GM19452 (cell line): ENCODE results near the gene CHEK1.

Source experiments
- ATAC-seq: cut with Tn5 transposase; IDR thresholded peaks from one replicate; pipeline ENCODE4 v1.9.1; 2021; ENCODE audit not compliant: unreplicated experiment

Gene CHEK1

GRCh38 chr11:125625630-125626287, 796 bp downstream of the CHEK1 start:
- peak; percentile 82 for ATAC-seq

- ATAC-seq, result peak; percentile 34
These were observed 1.5 kb downstream of the CHEK1 start for GRCh38 chr11:125626288-125626950.

- no peak for ATAC-seq
These were observed 2.4 kb downstream of the CHEK1 start for GRCh38 chr11:125627236-125627910.

GRCh38 chr11:125637840-125638239, 12.9 kb downstream of the CHEK1 start:
- no peak for ATAC-seq

GRCh38 chr11:125638315-125638714, 13.4 kb downstream of the CHEK1 start:
- no peak for ATAC-seq

- no peak for ATAC-seq
These were observed 20.9 kb downstream of the CHEK1 start for GRCh38 chr11:125645871-125646270.

GRCh38 chr11:125649465-125650166, 24.7 kb downstream of the CHEK1 start:
- ATAC-seq, result no peak

GRCh38 chr11:125662689-125663088, 37.7 kb downstream of the CHEK1 start:
- no peak for ATAC-seq

GRCh38 chr11:125663910-125664309, 38.9 kb downstream of the CHEK1 start:
- no peak for ATAC-seq

- ATAC-seq, result no peak
These were observed 42.2 kb downstream of the CHEK1 start for GRCh38 chr11:125667151-125667550.

GRCh38 chr11:125670172-125670571, 45.2 kb downstream of the CHEK1 start:
- ATAC-seq, result no peak

- ATAC-seq, result no peak
These were observed 46.6 kb downstream of the CHEK1 start for GRCh38 chr11:125671561-125671960.

GRCh38 chr11:125674210-125674609, 49.2 kb downstream of the CHEK1 start:
- no peak for ATAC-seq

- no peak for ATAC-seq
These were observed 50.2 kb downstream of the CHEK1 start for GRCh38 chr11:125675196-125675595.

- no peak for ATAC-seq
These were observed 54.4 kb downstream of the CHEK1 start for GRCh38 chr11:125679397-125679796.

GRCh38 chr11:125679837-125680236, 54.9 kb downstream of the CHEK1 start:
- no peak for ATAC-seq

- no peak for ATAC-seq
These were observed 55.8 kb downstream of the CHEK1 start, which contains the start of gene ACRV1 for GRCh38 chr11:125680747-125681146. Gene ACRV1, minus strand, starts transcription at chr11:125680847. Its CDS starts 67 bp downstream, at chr11:125680780.

GRCh38 chr11:125685228-125685627, 60.3 kb downstream of the CHEK1 start:
- ATAC-seq, result no peak

GRCh38 chr11:125688066-125688465, 63.1 kb downstream of the CHEK1 start:
- ATAC-seq, result no peak

GRCh38 chr11:125688632-125689031, 63.7 kb downstream of the CHEK1 start:
- no peak for ATAC-seq

GRCh38 chr11:125689274-125689859, 64.4 kb downstream of the CHEK1 start:
- no peak for ATAC-seq
